AG04450 (cell line): ENCODE results near the gene CHAT. TPM values are rescaled to one million over a fixed set of nuclear protein-coding genes. Genes with fewer than 3 reads are reported as not detected.

ENCODE experiments used
- CTCF ChIA-PET: fragments of 300-600, 350-600 bp; formaldehyde crosslinking; extraction: SDS; loops from one replicate; lab custom pipeline; 2022; ENCODE audit warnings: antibody characterized with exemption, inconsistent platforms; lab: Charles Lee
- POLR2A ChIA-PET: fragments of 350-600 bp; formaldehyde crosslinking; extraction: SDS; loops from one replicate; lab custom pipeline; 2021; ENCODE audit warnings: antibody characterized with exemption, inconsistent platforms; lab: Yijun Ruan, JAX
- DNase-seq: peaks from one replicate; pipeline ENCODE4 v3.0.0-alpha.2; 2011; ENCODE audit warnings: low read depth, low spot score
- H3K27ac ChIP-seq: one replicate; pipeline ENCODE4 v1.5.1; 2012; ENCODE audit warnings: low read depth, low read length, control low read depth
- H3K27me3 ChIP-seq: one replicate; pipeline ENCODE4 v1.6.0; 2012; ENCODE audit warnings: low read length; ENCODE audit not compliant: control insufficient read depth, insufficient read depth
- H3K4me3 ChIP-seq: 2 replicates; pipeline ENCODE4 v1.5.1; 2011; ENCODE audit warnings: mild to moderate bottlenecking, low read depth, low read length, control low read depth
- H3K9me3 ChIP-seq: 2 replicates; pipeline ENCODE4 v1.5.1; 2012; ENCODE audit warnings: low read length; ENCODE audit not compliant: control insufficient read depth, insufficient read depth
- polyA plus RNA-seq: library from polyadenylated mRNA; depleted of rRNA; stranded (reverse); fragments of >200 nt; gene quantifications from 2 replicates; pipeline ENCODE4 v1.2.3, GENCODE V29; 2011
- TF ChIP-seq, protein P1 (sequence below): IDR thresholded peaks from 2 replicates; pipeline ENCODE4 v1.5.1; 2011; ENCODE audit warnings: low read depth, low read length, control low read depth, inconsistent platforms

CHAT gene
- polyA plus RNA-seq, 1 experiment = not detected

GRCh38 chr10:49666054-49666615 lies 52.3 kb downstream of the CHAT start:
- Histone ChIP-seq H3K27me3 (peaks cover 3% of the 10 kb centered on the region), H3K4me3 (no peak overlapping the region), H3K9me3 (no peaks in the 10 kb centered on the region), H3K27ac (no peak overlapping the region)
- no peak for DNase-seq
- CTCF ChIA-PET = no interaction called here
- POLR2A ChIA-PET = no interaction called here
- TF ChIP-seq, protein P1, sequence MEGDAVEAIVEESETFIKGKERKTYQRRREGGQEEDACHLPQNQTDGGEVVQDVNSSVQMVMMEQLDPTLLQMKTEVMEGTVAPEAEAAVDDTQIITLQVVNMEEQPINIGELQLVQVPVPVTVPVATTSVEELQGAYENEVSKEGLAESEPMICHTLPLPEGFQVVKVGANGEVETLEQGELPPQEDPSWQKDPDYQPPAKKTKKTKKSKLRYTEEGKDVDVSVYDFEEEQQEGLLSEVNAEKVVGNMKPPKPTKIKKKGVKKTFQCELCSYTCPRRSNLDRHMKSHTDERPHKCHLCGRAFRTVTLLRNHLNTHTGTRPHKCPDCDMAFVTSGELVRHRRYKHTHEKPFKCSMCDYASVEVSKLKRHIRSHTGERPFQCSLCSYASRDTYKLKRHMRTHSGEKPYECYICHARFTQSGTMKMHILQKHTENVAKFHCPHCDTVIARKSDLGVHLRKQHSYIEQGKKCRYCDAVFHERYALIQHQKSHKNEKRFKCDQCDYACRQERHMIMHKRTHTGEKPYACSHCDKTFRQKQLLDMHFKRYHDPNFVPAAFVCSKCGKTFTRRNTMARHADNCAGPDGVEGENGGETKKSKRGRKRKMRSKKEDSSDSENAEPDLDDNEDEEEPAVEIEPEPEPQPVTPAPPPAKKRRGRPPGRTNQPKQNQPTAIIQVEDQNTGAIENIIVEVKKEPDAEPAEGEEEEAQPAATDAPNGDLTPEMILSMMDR = no peak

DNA sequence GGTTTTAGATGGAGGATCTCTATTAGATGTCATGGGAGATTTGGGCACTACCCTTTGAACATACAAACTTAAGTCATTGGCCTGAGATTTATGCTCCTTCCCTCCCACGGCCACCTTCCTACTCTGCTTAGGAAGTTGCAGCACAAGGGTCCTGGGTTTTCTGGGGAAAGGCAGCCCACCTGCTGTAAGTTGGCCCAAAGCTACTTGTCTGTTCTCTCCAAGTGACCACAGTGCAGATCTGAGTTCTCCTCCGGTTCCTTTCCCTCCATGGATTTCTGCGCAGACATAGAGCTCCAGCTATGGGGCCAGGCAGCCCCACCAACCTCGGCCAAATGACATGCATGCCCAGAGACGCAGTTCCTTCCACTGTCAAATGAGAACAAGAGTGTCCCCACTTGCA lies 52.8 kb downstream of the CHAT start:
- peaks cover 3% of the 10 kb centered on the region for H3K27me3 ChIP-seq
- H3K4me3 ChIP-seq = no peak overlapping the region
- TF ChIP-seq, protein P1 = no peak
- ChIA-PET POLR2A (no interaction called here), CTCF (no interaction called here)
- no peak overlapping the region for H3K27ac ChIP-seq
- H3K9me3 ChIP-seq = no peaks in the 10 kb centered on the region
- no peak for DNase-seq

GRCh38 chr10:49667991-49668390 lies 54.2 kb downstream of the CHAT start:
- no peak for DNase-seq
- Histone ChIP-seq H3K27me3 (peaks cover 3% of the 10 kb centered on the region), H3K27ac (no peak overlapping the region), H3K9me3 (no peaks in the 10 kb centered on the region), H3K4me3 (no peak overlapping the region)
- CTCF ChIA-PET = no interaction called here
- POLR2A ChIA-PET = no interaction called here
- TF ChIP-seq, protein P1 = no peak

DNA sequence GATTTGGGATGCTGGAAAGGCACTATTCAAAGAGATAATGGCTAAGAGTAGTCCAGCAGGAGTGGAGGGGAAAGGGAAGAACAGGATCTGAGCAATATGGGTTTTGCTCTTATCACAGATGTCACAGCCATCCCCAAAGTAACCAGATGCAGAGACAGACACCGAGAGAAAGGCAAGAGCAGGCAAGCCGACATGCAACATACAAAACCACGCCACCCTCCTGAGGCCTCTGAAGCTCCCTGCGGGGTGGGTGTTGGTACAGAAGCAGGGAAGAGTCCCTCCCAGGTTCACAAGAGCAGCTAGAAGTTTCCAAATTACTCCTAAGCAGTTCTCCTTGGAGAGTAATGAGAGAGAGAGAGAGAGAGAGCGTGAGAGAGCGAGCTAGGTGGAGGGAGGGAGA lies 54.8 kb downstream of the CHAT start:
- no peaks in the 10 kb centered on the region for H3K9me3 ChIP-seq
- no peak for DNase-seq
- H3K4me3 ChIP-seq = no peak overlapping the region
- CTCF ChIA-PET = no interaction called here
- H3K27me3 ChIP-seq = peaks cover 3% of the 10 kb centered on the region
- no peak overlapping the region for H3K27ac ChIP-seq
- POLR2A ChIA-PET = no interaction called here
- TF ChIP-seq, protein P1 = no peak

DNA sequence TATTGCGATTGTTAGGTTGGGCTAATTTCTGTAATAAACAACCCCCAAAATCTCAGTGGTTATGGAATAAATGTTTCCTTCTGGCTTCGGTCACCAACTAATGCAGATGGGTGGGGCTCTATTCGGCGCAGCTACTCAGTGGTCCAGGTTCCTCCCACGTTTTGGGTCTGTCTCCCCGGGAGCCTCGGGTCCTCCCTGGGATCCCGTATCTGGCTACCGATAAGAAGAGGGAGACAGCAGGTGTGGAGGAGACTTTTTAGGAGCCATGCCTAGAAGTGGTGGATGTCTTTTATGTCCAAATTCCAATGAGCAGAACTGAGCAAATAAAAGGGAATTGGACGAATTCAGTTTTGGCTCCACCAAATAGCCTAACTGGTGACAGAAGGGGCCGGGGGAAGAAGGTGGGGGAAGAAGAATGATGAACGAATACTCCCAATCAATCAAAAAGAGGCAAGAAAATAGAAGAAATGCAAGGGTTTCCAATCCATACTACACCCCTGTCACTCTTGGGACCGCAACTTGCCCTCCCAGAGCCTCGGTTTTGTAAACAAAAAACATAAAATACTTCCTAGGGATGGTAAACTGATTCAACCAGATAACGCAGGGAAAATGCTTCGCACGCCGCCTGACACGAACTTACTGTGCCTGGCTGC lies 65.1 kb downstream of the CHAT start:
- Histone ChIP-seq H3K27ac (no peak overlapping the region), H3K4me3 (peak overlapping the region; percentile 26; the same call in 1 of the 2 replicates), H3K27me3 (no peaks in the 10 kb centered on the region), H3K9me3 (peaks cover 3% of the 10 kb centered on the region; the same call in 1 of the 2 replicates)
- TF ChIP-seq, protein P1 = no peak
- ChIA-PET CTCF (no interaction called here), POLR2A (no interaction called here)
- no peak for DNase-seq
